ENCODE results near the gene TSHZ1.

The TSHZ1 gene

DNA sequence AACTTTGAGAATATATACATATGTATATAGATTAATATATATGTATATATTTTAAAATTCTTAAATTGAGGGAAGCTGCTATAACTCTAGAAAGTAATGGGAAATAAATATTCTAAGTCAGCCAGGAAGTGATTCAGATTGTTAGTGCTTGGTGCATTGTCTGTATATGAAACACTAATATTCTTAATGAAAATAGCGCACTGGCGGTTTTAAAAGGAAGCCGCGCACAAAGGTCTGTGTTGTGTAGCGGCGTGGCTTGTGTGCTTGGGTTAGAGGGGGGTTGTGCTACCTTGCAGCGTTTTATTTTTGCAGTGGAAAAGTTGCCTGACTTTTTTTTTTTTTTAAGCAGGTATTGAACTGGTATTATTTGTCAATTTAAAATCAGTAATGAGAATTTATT is 11.3 kb downstream of the TSHZ1 start:
- H3K27me3 ChIP-seq (ENCODE audit: control insufficient read depth, insufficient read depth, low read length), result no peaks in the 10 kb centered on the region
- no CpG with 5 or more reads among the region's 7 CpGs for WGBS (ENCODE audit: insufficient coverage, insufficient read length)
- H3K4me1 ChIP-seq (ENCODE audit: control insufficient read depth, insufficient read depth, low read length), result no peaks in the 10 kb centered on the region
- no peak for DNase-seq (ENCODE audit: low read depth, low spot score)
- no peaks in the 10 kb centered on the region for H3K36me3 ChIP-seq (ENCODE audit: control insufficient read depth, insufficient read depth, low read length)
- H3K4me3 ChIP-seq (ENCODE audit: low read length), result no peak overlapping the region
- H3K9me3 ChIP-seq (ENCODE audit: control insufficient read depth, insufficient read depth, low read length), result no peaks in the 10 kb centered on the region
- H3K27ac ChIP-seq (ENCODE audit: low read length), result no peak overlapping the region

DNA sequence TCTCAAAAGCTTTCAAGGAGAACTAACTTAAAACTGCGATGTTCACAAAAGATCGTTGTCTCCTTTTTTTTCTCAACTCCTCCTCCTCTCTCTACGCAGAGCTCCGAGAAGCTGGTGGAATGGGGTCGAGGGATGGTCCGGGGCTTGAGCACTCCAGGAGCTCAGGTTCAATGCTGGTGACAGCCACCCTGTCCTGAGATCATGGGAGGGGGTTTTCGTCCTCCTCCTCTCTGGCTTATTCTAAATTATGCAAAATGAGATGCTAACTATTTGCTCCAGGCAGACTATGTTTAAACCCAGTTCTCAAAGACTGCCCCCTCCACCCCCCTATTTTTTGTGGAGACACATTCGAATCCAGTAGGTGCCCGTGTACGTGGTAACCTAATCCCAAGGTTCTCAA is 11.8 kb downstream of the TSHZ1 start:
- H3K4me1 ChIP-seq (ENCODE audit: control insufficient read depth, insufficient read depth, low read length), result no peaks in the 10 kb centered on the region
- H3K9me3 ChIP-seq (ENCODE audit: control insufficient read depth, insufficient read depth, low read length), result no peaks in the 10 kb centered on the region
- no CpG with 5 or more reads among the region's 10 CpGs for WGBS (ENCODE audit: insufficient coverage, insufficient read length)
- no peak overlapping the region for H3K27ac ChIP-seq (ENCODE audit: low read length)
- DNase-seq (ENCODE audit: low read depth, low spot score), result no peak
- no peak overlapping the region for H3K4me3 ChIP-seq (ENCODE audit: low read length)
- H3K36me3 ChIP-seq (ENCODE audit: control insufficient read depth, insufficient read depth, low read length), result no peaks in the 10 kb centered on the region
- no peaks in the 10 kb centered on the region for H3K27me3 ChIP-seq (ENCODE audit: control insufficient read depth, insufficient read depth, low read length)

DNA sequence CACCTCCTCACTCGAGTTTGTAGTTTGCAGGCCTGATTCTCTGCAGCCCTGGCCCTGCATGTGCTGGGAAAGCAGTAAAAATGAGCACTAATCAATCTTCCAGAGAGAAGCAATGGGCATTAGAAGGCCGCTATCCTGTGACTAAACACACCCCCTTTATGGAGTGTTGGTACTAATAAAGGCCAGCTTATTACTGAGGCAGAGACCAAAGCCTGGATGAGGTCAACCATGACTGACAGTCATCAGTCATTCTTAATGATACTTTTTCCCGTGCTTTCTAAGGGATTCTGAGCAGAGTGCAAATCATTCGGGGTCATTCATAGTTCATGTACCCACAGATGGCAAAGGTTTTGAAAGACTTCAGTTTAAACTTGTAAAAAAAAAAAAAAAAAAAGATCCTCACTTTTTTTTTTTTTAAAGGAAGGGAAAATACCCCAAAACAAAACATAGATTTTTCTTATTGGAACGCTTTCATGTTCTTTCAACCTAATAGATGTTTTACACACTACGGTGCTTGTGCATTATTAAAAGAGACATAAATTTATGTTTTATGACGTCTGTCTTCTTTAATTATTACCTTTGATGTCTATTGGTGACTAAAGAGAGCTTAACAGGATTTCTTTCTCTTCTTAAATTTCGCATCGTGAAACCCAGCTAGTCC is 13.2 kb downstream of the TSHZ1 start:
- Histone ChIP-seq H3K27ac (ENCODE audit: low read length) (no peak overlapping the region), H3K27me3 (ENCODE audit: control insufficient read depth, insufficient read depth, low read length) (no peaks in the 10 kb centered on the region), H3K4me3 (ENCODE audit: low read length) (no peak overlapping the region), H3K9me3 (ENCODE audit: control insufficient read depth, insufficient read depth, low read length) (no peaks in the 10 kb centered on the region), H3K36me3 (ENCODE audit: control insufficient read depth, insufficient read depth, low read length) (no peaks in the 10 kb centered on the region), H3K4me1 (ENCODE audit: control insufficient read depth, insufficient read depth, low read length) (no peaks in the 10 kb centered on the region)
- no CpG with 5 or more reads among the region's 9 CpGs for WGBS (ENCODE audit: insufficient coverage, insufficient read length)
- no peak for DNase-seq (ENCODE audit: low read depth, low spot score)

DNA sequence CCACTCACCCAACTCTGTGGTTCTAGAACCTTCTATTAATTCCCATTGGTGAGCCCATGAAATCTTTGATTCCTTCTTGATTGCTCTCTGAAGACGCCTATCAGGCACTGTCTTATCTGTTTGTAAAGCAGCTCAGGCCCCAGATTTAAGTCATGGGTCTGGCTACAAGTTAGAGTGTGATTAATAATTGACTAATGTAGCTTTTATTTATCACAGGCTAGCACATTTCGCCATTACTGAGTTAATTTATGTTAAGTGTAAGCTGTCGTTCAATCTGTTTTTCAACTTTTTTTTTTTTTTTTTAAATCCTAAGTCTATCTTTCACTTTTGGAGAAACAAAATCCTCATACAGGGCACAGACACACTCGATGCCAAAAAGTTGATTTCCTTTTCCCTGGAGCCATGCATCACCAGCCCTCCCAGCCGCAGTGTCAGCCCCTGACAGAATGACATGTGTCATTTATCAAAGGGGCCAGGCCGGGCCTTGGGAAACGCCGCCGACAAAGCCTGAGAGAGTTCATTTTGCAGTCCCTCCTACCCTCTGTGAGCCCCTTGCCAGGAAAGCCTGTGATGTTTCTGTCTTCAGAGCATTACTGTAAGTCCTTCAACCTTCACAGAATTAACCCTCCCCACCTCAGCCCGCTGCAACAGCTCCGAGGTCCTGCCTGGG is 15.8 kb downstream of the TSHZ1 start:
- Histone ChIP-seq H3K4me3 (ENCODE audit: low read length) (no peak overlapping the region), H3K27ac (ENCODE audit: low read length) (no peak overlapping the region)
- DNase-seq (ENCODE audit: low read depth, low spot score), result no peak

DNA sequence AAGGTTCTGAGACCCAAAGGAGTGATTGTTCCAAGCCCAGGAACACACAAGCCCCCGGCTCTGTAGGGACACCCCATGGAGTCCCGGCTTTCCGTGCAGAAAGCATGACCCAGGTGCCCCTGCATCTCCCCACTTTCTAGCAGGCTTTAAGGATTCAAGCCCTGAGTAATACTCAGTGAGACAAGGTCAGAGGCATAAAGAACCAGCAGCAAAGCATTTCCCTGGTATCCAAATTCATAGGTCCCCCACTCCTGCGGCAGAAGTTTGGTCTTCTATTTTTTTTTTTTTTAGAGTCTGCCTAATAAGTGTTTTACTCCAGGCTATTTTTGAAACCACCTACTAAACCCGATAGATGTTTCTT is 16.3 kb downstream of the TSHZ1 start:
- DNase-seq (ENCODE audit: low read depth, low spot score), result no peak
- WGBS (ENCODE audit: insufficient coverage, insufficient read length), result no CpG with 5 or more reads among the region's 5 CpGs
- Histone ChIP-seq H3K36me3 (ENCODE audit: control insufficient read depth, insufficient read depth, low read length) (no peaks in the 10 kb centered on the region), H3K27ac (ENCODE audit: low read length) (no peak overlapping the region), H3K9me3 (ENCODE audit: control insufficient read depth, insufficient read depth, low read length) (no peaks in the 10 kb centered on the region), H3K4me1 (ENCODE audit: control insufficient read depth, insufficient read depth, low read length) (no peaks in the 10 kb centered on the region), H3K4me3 (ENCODE audit: low read length) (no peak overlapping the region), H3K27me3 (ENCODE audit: control insufficient read depth, insufficient read depth, low read length) (no peaks in the 10 kb centered on the region)

More for the DNA sequence above, 15.8 kb downstream of the TSHZ1 start:
- no peaks in the 10 kb centered on the region for H3K27me3 ChIP-seq (ENCODE audit: control insufficient read depth, insufficient read depth, low read length)
- no peaks in the 10 kb centered on the region for H3K4me1 ChIP-seq (ENCODE audit: control insufficient read depth, insufficient read depth, low read length)
- H3K36me3 ChIP-seq (ENCODE audit: control insufficient read depth, insufficient read depth, low read length), result no peaks in the 10 kb centered on the region
- no CpG with 5 or more reads among the region's 11 CpGs for WGBS (ENCODE audit: insufficient coverage, insufficient read length)
- H3K9me3 ChIP-seq (ENCODE audit: control insufficient read depth, insufficient read depth, low read length), result no peaks in the 10 kb centered on the region

DNA sequence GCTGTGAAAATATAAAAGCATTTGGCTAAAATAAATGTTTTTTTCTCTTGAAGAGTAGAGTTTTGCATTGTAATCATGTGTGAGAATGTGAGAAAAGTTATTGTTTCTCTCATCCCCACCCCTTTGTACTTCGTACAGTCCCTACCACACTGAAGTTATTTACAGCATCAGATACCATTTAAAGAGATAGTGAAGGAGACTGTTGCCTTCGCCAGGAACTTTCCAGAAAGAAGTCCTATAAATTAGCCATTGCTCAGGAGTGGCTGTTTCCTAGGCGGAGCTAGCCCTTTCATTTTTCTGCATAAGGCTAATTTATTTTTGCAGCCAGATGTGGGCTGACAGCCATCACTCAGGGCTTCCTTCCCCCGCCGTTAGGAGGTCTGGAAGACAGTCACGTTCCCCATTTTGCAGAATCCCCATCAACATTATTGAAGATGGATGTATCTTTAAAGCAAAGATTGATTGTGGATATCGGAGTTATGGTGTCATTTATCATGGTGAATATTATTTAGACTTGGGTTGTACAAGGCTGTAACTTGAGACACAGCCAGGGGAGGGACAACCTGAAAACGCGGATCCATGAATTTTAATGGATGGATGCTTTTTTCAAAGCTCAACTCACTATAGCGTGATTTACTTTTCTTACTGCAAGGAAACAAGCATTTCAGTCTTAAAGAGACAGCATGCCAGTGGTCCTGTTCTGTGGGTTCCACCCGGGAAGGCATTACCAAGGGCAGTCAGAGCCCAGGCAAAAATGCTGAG is 17.1 kb downstream of the TSHZ1 start:
- no CpG with 5 or more reads among the region's 11 CpGs for WGBS (ENCODE audit: insufficient coverage, insufficient read length)
- H3K9me3 ChIP-seq (ENCODE audit: control insufficient read depth, insufficient read depth, low read length), result no peaks in the 10 kb centered on the region
- no peaks in the 10 kb centered on the region for H3K36me3 ChIP-seq (ENCODE audit: control insufficient read depth, insufficient read depth, low read length)
- no peak for DNase-seq (ENCODE audit: low read depth, low spot score)
- no peak overlapping the region for H3K4me3 ChIP-seq (ENCODE audit: low read length)
- H3K27ac ChIP-seq (ENCODE audit: low read length), result no peak overlapping the region
- no peaks in the 10 kb centered on the region for H3K4me1 ChIP-seq (ENCODE audit: control insufficient read depth, insufficient read depth, low read length)
- H3K27me3 ChIP-seq (ENCODE audit: control insufficient read depth, insufficient read depth, low read length), result no peaks in the 10 kb centered on the region

DNA sequence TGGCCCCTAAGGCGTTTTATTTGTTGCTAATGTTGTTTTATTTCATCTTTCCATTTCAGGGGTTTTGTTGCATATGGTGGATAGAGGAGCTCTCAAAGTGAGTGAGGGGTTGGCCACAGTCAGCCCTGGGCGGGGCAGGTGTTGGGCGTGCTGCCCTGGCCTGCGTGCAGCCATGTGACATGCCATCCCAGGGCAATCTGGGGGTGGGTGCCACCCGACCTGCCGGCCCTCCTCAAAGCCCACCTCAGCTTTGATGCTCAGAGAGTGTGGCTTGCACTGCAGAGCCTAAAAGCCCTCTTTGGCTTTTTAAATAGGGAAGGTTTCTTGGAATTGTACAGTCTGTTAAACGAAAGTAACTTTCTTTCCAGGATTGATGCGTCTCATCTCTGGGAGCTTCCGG is 18.4 kb downstream of the TSHZ1 start:
- Histone ChIP-seq H3K36me3 (ENCODE audit: control insufficient read depth, insufficient read depth, low read length) (no peaks in the 10 kb centered on the region), H3K9me3 (ENCODE audit: control insufficient read depth, insufficient read depth, low read length) (no peaks in the 10 kb centered on the region), H3K4me1 (ENCODE audit: control insufficient read depth, insufficient read depth, low read length) (no peaks in the 10 kb centered on the region), H3K4me3 (ENCODE audit: low read length) (no peak overlapping the region), H3K27me3 (ENCODE audit: control insufficient read depth, insufficient read depth, low read length) (no peaks in the 10 kb centered on the region), H3K27ac (ENCODE audit: low read length) (no peak overlapping the region)
- no CpG with 5 or more reads among the region's 9 CpGs for WGBS (ENCODE audit: insufficient coverage, insufficient read length)
- no peak for DNase-seq (ENCODE audit: low read depth, low spot score)

DNA sequence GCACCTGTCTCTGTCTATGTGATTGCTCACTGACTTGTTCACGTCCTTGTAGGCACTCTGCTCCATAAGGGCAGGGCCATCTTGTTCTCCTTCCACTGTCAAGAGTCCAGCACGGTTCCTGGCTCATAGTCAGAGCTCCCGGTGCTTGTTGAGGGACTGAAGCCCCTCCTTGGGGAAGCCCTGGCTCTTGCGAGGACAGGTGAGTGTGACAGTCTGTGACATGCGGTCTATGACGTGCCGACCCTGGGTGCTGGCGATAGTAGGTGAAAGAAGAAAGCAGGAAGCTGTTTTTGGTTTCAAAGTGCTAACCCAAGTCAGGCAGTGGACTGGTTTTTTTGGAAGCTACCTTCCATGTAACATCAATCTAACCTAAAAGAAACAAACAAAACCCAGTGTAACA is 18.8 kb downstream of the TSHZ1 start:
- H3K9me3 ChIP-seq (ENCODE audit: control insufficient read depth, insufficient read depth, low read length), result no peaks in the 10 kb centered on the region
- WGBS (ENCODE audit: insufficient coverage, insufficient read length), result no CpG with 5 or more reads among the region's 8 CpGs
- no peak for DNase-seq (ENCODE audit: low read depth, low spot score)

DNA sequence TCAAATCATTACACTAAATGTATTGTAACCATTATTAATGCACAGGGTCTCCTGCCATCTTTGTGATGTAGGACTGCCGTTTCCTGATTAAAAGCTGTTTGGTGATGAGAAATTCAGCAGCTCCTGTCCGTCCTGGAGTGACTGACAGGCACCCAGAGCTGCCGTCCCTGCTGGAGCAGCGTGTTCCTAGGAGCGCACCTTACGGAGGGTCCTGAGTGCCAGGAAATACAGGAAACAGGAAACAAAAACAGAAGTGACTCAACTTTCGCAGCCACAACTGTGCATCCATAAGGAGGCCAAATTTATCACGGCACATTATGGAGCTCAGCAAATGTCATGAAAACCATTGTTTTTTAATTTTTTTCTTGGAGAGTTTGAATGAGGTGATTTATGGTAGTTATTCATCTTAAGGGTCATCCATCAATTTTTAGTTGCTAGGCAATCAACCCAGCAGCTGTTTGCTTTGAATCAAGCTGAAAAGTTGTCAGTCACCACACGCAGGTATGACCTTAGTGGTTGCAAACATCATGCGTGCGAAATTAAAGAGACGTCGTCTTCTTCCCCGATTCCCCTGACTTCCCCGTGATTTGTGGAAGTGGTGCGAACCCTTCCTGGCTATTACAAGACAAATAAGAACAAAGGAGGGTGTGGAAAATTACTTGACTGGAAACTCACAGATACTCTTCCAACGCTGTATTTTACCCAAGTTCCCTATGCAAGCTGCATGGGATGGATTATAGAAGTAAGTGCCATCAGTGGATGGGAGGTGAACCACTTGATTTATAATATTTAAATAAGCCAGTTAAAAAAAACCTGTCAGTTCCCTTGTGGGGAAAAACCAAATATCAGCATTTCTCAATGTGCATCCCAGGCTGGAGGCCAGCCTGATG is 19.8 kb downstream of the TSHZ1 start:
- no peak for DNase-seq (ENCODE audit: low read depth, low spot score)
- Histone ChIP-seq H3K4me1 (ENCODE audit: control insufficient read depth, insufficient read depth, low read length) (no peaks in the 10 kb centered on the region), H3K27me3 (ENCODE audit: control insufficient read depth, insufficient read depth, low read length) (no peaks in the 10 kb centered on the region), H3K27ac (ENCODE audit: low read length) (no peak overlapping the region), H3K4me3 (ENCODE audit: low read length) (no peak overlapping the region), H3K9me3 (ENCODE audit: control insufficient read depth, insufficient read depth, low read length) (no peaks in the 10 kb centered on the region), H3K36me3 (ENCODE audit: control insufficient read depth, insufficient read depth, low read length) (no peaks in the 10 kb centered on the region)
- no CpG with 5 or more reads among the region's 17 CpGs for WGBS (ENCODE audit: insufficient coverage, insufficient read length)

More for the DNA sequence above, 18.8 kb downstream of the TSHZ1 start:
- Histone ChIP-seq H3K27ac (ENCODE audit: low read length) (no peak overlapping the region), H3K27me3 (ENCODE audit: control insufficient read depth, insufficient read depth, low read length) (no peaks in the 10 kb centered on the region), H3K4me1 (ENCODE audit: control insufficient read depth, insufficient read depth, low read length) (no peaks in the 10 kb centered on the region), H3K4me3 (ENCODE audit: low read length) (no peak overlapping the region), H3K36me3 (ENCODE audit: control insufficient read depth, insufficient read depth, low read length) (no peaks in the 10 kb centered on the region)

DNA sequence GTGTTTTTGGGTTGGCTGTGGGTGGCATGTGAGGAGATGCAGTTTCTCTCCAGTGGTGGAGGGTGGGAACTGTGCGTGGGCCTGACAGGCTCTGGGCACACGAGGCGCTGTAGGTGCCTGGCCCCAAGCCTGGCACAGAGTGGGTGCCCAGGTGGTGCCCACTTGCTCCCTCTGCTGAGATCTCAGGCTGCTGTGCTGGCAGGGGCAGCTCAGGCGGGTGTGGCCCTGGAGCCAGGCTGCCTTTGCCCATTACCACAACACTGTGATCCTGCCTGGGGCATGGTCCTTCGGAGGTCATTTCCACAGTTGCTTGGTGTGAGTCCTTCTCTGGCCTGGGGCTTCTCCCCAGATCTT is 20.4 kb downstream of the TSHZ1 start:
- no peak overlapping the region for H3K27ac ChIP-seq (ENCODE audit: low read length)
- no CpG with 5 or more reads among the region's 5 CpGs for WGBS (ENCODE audit: insufficient coverage, insufficient read length)
- no peak overlapping the region for H3K4me3 ChIP-seq (ENCODE audit: low read length)
- H3K27me3 ChIP-seq (ENCODE audit: control insufficient read depth, insufficient read depth, low read length), result no peaks in the 10 kb centered on the region
- no peaks in the 10 kb centered on the region for H3K36me3 ChIP-seq (ENCODE audit: control insufficient read depth, insufficient read depth, low read length)
- no peaks in the 10 kb centered on the region for H3K4me1 ChIP-seq (ENCODE audit: control insufficient read depth, insufficient read depth, low read length)
- H3K9me3 ChIP-seq (ENCODE audit: control insufficient read depth, insufficient read depth, low read length), result no peaks in the 10 kb centered on the region
- DNase-seq (ENCODE audit: low read depth, low spot score), result no peak
